HL-60/S4 (cell line): ENCODE results near the gene NKAIN1.
"Not testable (repeated sequence)": the region's sequence is repeated elsewhere in the genome, so short reads cannot be mapped to it uniquely, and the experiment has no call there.

ENCODE experiments used
- in situ Hi-C: fragments of 300-500 bp; cut with MboI; formaldehyde crosslinking; loops from 2 replicates; pipeline ENCODE4 v1.14.3; 2022; ENCODE audit warnings: low sequenced_read_pairs

NKAIN1 gene

GRCh38 chr1:31155216-31155806 lies 84.4 kb downstream of the NKAIN1 start:
- in situ Hi-C loops, result no loop called here

GRCh38 chr1:31154632-31155215 lies 85.0 kb downstream of the NKAIN1 start:
- in situ Hi-C loops, result no loop called here

- in situ Hi-C loops, result no loop called here
These were observed 85.6 kb downstream of the NKAIN1 start for GRCh38 chr1:31154000-31154631.

- in situ Hi-C loops, result no loop called here
These were observed 86.3 kb downstream of the NKAIN1 start for GRCh38 chr1:31153423-31153822.

- in situ Hi-C loops, result no loop called here
These were observed 87.4 kb downstream of the NKAIN1 start for GRCh38 chr1:31152181-31152795.

GRCh38 chr1:31151402-31151801 lies 88.3 kb downstream of the NKAIN1 start:
- in situ Hi-C loops, result no loop called here

- in situ Hi-C loops, result no loop called here
These were observed 91.3 kb downstream of the NKAIN1 start for GRCh38 chr1:31148409-31148808.

- in situ Hi-C loops, result no loop called here
These were observed 94.0 kb downstream of the NKAIN1 start for GRCh38 chr1:31145648-31146047.

- in situ Hi-C loops, result no loop called here
These were observed 95.2 kb downstream of the NKAIN1 start for GRCh38 chr1:31144442-31144841.

- in situ Hi-C loops, result no loop called here
These were observed 96.2 kb downstream of the NKAIN1 start for GRCh38 chr1:31143455-31143854.

GRCh38 chr1:31142406-31142805 lies 97.3 kb downstream of the NKAIN1 start:
- in situ Hi-C loops, result no loop called here

GRCh38 chr1:31140299-31140698 lies 99.4 kb downstream of the NKAIN1 start:
- in situ Hi-C loops, result no loop called here

- in situ Hi-C loops, result not testable (repeated sequence)
These were observed 100.7 kb downstream of the NKAIN1 start for GRCh38 chr1:31138797-31139521.

GRCh38 chr1:31137873-31138272 lies 101.8 kb downstream of the NKAIN1 start:
- in situ Hi-C loops, result not testable (repeated sequence)

GRCh38 chr1:31135973-31136600 lies 103.6 kb downstream of the NKAIN1 start:
- in situ Hi-C loops, result no loop called here

- in situ Hi-C loops, result no loop called here
These were observed 106.3 kb downstream of the NKAIN1 start for GRCh38 chr1:31133368-31133767.
